NB4 (cell line): ENCODE results near the gene ZFP36L1.

Source experiments
- CTCF ChIP-seq: IDR thresholded peaks from one replicate; pipeline ENCODE4 v1.5.1; 2012; ENCODE audit warnings: low read depth, low read length
- MAX ChIP-seq: IDR thresholded peaks from 2 replicates; pipeline ENCODE4 v1.6.1; 2011; ENCODE audit warnings: low read depth, low read length
- MYC ChIP-seq: IDR thresholded peaks from 2 replicates; pipeline ENCODE4 v1.6.1; 2011; ENCODE audit warnings: low read depth, low read length
- POLR2A ChIP-seq: IDR thresholded peaks from 2 replicates; pipeline ENCODE4 v1.6.1; 2011; ENCODE audit warnings: mild to moderate bottlenecking; ENCODE audit not compliant: insufficient read length; ENCODE audit errors: extremely low read depth

- TF ChIP-seq POLR2A (no peak), CTCF (no peak), MAX (no peak), MYC (no peak)
Observed at GRCh38 chr14:68741477-68741791, 51.4 kb downstream of the ZFP36L1 start.
